HK-2 (cell line): ENCODE data around the gene MALRD1.

Experiments
- DNase-seq: peaks from one replicate; pipeline ENCODE4 v3.0.0-alpha.2; 2018; ENCODE audit not compliant: unreplicated experiment

The MALRD1 gene

DNA sequence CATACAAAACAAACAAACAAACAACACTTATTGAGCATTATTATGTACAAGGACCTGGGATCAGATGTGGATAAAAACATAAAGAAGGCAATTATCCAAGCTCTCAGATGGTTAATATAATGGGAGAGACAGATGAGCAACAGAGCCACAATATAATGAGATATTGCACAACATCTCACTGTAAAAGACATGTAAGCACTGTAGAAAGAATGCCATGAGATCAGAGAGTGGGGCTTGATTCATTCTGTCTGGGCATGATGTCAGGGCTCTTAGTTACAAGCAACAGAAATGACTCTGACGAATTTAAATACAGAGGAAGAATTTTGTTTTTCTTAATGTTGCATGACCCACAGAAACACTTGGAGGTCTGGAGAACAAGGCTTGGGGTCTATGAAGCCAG lies 602.9 kb downstream of the MALRD1 start:
- no peak for DNase-seq

GRCh38 chr10:19652750-19653149 lies 604.1 kb downstream of the MALRD1 start:
- DNase-seq = no peak

- DNase-seq = no peak
These were observed 605.3 kb downstream of the MALRD1 start for GRCh38 chr10:19653931-19654330.

DNA sequence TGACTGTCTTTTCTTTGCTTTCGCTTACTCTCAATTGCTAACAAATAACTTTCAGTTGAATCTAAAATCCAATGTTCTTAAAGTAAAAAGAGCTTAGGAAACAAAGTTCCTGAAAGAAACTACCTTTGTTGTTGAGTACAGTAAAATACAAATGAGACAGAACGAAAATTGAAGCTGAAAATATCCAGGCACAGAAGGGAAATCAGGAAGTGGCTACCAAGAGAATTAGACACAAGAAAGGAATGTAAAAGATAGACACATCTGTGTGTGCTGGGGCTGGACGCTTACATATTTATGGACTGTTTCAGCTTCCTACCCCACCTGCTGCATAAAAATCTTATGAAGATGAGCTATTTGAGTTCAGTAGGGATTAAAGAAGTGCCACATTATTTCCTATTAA lies 606.0 kb downstream of the MALRD1 start:
- DNase-seq = no peak

DNA sequence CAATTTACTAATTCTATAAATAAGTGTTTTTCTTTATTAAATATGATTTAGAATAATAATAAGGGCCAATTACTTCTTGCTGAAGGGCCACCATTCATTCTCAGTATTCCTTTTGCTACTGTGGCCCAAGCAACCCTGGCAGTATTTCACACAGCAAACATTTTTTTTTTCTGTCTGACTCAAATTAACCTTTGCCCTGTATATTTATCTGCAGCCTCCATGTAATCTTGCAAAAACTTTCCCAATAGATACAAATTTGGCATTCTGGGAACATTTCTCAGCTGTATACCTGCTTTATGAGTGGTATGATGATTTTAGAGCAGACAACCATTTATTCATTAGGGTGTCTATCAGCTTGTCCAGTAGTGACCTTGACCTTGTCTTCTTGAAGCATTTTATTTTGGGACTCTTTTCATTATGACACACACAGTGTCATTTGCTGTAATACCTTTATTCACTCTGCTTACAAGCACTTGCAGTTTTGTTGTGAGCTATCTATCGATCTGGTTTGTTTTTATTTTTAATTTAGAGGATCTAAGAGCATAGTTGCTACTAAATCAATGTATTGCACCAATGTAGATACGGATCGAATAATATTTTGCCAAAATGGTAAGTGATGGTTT lies 607.9 kb downstream of the MALRD1 start:
- no peak for DNase-seq

GRCh38 chr10:19658131-19658530 lies 609.5 kb downstream of the MALRD1 start:
- DNase-seq = no peak

DNA sequence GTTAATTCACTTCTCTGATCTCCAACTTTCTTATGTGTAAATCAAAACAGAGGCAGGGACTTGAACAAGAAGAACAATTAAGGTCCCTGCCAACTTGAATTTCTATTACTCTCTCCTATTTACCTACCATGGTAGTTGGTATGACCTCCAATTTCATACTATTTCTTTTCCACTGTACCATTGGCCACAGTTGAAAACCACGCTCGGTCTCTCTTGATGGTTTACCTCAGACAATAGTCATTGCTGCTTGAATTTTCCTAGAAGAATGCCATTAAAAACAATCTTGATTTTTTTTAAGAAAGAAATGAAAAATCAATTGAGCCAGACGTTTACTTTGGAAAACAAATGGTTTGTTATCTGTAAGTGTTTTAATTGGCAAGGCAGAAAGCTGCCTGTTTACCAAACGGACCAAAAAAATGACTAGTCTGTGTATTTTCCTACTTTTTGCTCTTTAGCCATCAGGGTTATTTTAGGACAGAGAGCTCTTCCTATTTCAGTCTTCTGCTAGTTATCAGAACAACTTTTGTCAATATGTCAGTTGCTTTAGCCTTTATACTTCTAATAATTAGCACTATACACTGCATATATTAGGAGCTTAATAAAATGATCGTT lies 610.1 kb downstream of the MALRD1 start:
- DNase-seq = no peak

DNA sequence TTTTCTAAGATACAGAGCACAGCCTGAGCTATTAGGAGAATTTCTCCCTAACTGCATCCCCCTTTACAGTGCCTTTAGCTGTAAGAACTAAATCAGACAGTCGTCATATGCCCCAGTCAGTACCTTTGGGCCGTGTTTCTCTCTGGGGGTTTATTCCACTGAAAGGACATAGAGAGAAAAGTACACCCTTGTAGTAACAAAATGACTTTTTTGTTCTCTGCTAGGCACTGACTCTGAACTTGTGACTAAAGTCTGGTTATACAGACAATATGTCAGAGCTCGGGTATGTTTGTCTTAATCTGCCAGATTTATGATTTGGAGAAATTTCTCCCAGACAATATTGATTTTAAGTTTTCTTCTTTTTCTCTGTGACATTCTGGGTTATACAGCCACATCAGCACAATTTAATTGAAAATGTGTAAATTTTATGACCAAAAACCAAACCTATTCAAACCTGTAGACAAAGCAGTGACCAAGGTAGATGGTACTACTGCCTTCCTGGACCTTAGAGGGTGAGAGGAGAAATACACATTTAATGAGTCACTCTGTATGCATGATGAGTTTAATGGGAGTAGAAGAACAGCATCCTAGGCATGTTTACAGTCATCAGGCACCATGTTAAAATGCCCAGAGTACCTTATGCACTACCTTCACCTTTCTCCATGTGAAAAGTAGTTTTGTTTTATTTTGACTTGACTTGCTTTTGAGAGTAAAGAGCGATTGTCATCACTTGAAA lies 611.5 kb downstream of the MALRD1 start:
- no peak for DNase-seq

GRCh38 chr10:19663344-19663743 lies 614.7 kb downstream of the MALRD1 start:
- no peak for DNase-seq

DNA sequence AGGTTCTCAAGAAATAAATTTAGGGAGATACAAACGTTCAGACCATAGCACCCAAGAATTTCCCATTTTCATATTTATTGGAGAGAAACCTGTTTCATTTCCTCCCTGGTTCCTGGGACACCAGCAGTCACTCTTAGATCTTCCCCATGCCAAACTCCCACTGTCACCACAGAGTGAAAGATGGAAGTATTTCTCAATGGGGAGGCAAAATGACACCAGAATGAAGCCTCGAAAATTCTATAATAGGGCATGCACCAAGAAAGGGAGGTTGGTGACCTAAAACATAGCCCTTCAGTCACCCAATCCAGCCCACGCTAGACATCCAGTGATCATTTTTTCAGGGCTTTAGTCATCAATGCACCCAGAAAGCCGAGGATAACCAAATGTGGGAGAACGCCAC lies 619.5 kb downstream of the MALRD1 start:
- no peak for DNase-seq

GRCh38 chr10:19676063-19676462 lies 627.5 kb downstream of the MALRD1 start:
- DNase-seq = no peak

- DNase-seq = no peak
These were observed 634.8 kb downstream of the MALRD1 start for GRCh38 chr10:19683356-19683755.

DNA sequence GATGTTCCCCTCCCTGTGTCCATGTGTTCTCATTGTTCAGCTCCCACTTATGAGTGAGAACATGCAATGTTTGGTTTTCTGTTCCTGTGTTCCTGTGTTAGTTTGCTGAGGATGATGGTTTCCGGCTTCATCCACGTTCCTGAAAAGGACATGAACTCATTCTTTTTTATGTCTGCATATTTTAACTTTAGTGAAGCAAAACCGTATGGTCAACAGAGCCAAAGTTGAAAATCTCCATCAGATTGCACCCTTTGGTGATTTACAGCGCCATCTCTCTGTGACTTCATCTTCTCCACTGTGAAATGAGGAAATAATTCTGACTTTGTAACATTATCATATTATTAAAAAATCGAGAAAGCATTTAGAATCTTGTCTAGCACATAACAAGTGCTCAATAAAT lies 635.4 kb downstream of the MALRD1 start:
- DNase-seq = no peak

DNA sequence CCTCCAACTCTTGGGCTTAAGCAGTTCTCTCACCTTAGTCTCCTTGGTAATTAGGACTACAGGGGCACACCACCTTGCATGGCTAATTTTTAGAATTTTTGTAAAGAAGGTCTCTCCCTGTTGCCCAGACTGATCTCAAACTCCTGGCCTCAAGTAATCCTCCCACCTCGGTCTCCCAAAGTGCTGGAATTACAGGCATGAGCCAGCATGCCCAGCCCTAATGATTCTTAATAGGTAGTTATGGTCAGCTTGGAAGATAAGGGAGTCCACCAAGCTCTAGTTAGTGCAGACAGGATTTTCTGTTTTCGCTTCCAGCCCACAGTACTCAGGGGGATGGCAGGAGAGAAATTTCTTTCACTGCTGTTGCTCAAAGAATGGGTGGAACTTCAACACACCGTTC lies 639.7 kb downstream of the MALRD1 start:
- DNase-seq = no peak

- no peak for DNase-seq
These were observed 640.6 kb downstream of the MALRD1 start for GRCh38 chr10:19689231-19689630.

DNA sequence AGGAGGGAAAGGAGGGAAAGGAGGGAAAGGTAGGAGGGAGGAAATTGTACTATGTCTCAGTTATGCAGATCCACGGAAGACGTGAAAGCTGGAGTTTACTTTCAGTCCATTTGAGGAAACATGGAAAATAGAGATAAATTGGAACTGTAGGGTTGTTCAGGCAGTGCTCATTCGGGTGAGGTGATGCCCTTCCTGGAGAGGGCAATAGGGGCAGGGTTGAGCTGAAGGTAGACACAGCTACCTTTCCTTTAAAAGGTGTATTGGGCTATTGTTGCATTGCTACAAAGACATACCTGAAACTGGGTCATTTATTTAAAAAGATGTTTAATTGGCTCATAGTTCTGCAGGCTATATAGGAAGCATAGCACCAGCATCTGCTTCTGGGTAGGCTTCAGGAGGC lies 650.7 kb downstream of the MALRD1 start:
- DNase-seq = no peak

- no peak for DNase-seq
These were observed 652.9 kb downstream of the MALRD1 start for GRCh38 chr10:19701427-19702052.

DNA sequence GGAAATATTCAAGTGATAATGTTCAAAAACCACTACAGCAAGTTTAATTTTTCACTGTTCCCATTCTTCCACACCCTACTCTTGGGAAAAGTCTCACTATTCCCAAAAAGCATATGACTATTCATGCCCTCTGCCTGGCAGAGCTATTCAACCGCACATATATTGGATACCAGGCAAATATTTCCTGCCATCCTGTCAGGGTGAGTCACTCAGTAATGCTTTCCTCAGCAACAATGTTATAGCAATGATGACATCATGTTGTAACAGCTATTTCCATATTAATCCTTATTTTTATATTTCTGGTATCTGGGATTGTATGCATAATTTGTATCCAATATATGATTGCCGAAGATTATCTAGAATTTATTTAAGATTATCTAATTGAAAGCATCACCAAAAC lies 653.6 kb downstream of the MALRD1 start:
- no peak for DNase-seq

GRCh38 chr10:19704544-19704943 lies 655.9 kb downstream of the MALRD1 start:
- DNase-seq = no peak

DNA sequence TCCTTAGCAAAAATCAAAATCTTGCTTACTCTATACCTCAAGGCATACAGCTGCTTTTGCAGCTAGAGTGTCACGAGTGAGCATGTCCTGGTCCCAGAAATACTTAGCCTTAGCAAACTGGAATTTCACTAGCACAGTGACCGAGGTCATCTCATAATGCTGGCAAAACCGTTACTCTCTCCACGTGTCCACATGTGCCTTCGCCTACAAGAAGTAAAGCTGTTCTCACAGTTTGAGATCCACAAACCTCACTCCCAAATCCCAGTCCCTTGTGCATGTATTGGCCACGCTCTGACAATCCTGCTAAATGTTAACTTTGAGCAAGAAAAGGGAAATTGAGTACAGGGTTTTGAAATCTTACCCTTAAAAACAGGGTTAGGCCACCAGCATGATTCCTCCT lies 656.6 kb downstream of the MALRD1 start:
- DNase-seq = no peak

GRCh38 chr10:19706904-19707303 lies 658.3 kb downstream of the MALRD1 start:
- no peak for DNase-seq

DNA sequence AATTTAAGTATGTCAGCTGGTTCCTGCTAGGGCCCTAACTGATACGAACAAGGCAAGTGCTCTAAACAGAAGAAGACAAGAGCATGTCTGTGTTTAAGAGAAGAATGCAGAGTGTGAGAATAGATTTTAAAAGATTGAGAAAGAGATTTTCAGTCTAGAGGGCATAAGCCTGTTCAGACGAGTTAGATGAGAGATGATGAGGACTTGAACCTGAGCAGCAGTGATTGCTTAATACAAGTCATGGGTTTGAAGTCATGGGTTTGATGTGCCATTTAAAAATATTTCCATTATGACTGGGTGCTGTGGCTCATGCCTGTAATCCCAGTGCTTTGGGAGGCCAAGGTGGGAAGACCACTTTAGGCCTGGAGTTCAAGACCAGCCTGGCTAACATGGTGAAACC lies 658.8 kb downstream of the MALRD1 start:
- DNase-seq = no peak

DNA sequence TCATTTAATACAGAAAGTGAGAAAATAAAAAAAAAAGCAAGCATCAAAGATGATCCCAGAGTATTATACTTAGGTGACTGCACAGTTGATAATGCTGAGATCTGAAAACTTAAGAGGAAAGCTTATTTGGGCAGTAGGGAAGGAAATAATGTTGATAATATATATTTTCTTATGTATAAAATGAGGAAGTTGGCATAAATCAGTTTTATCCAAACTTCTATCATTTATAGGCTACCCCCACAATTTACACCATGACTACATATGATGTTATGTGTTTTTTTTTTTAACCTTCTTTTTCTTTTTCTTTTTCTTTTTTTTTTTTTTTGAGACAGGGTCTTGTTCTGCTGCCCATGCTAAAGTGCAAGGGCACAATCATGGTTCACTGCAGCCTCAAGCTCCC lies 659.4 kb downstream of the MALRD1 start:
- no peak for DNase-seq
